Erythroblast (primary cell): Measurements from ENCODE around the gene ZNF433.

ENCODE experiments used
- GATA1 ChIP-seq: IDR thresholded peaks from 2 replicates; pipeline ENCODE4 v1.6.1; 2011; ENCODE audit warnings: low read depth, mild to moderate bottlenecking, control low read depth, low read length, moderate library complexity
- POLR2A ChIP-seq: IDR thresholded peaks from 2 replicates; pipeline ENCODE4 v1.6.1; 2011; ENCODE audit warnings: mild to moderate bottlenecking, low read length

- TF ChIP-seq POLR2A (no peak), GATA1 (no peak)
Measured at GRCh38 chr19:12052091-12052496, 16.6 kb upstream of the ZNF433 start.
